Endothelial cell of umbilical vein (primary cell): Measurements from ENCODE around the gene AGAP2. TPM values are rescaled to one million over a fixed set of nuclear protein-coding genes. Genes with fewer than 3 reads are reported as not detected.

Experiments used
- BruUV-seq: library from RNA; stranded (reverse); fragments of 400-500 nt; replicated peaks from 2 replicates; lab custom pipeline; 2021; lab: Mats Ljungman, UMichigan
- CTCF ChIA-PET: fragments of 300-600, 350-600 bp; sonication (Branson Sonifier 250); formaldehyde crosslinking; loops from one replicate; lab custom pipeline; 2021; ENCODE audit warnings: antibody characterized with exemption, inconsistent platforms; lab: Charles Lee
- POLR2A ChIA-PET: fragments of 300-600, 350-600 bp; sonication (Branson Sonifier 250); formaldehyde crosslinking; loops from one replicate; lab custom pipeline; 2021; ENCODE audit warnings: antibody characterized with exemption, inconsistent platforms; lab: Charles Lee
- DNase-seq: peaks from one replicate; pipeline ENCODE4 v3.0.0-alpha.2; 2011; ENCODE audit warnings: low read depth, low spot score
- FAIRE-seq: peaks from 2 replicates; lab custom pipeline; 2011; peaks lifted over from hg19 to GRCh38; lab: Jason Lieb, UNC
- H2AFZ ChIP-seq: 2 replicates; pipeline ENCODE4 v1.6.0; 2012; ENCODE audit warnings: low read depth, low read length, control low read depth, inconsistent platforms
- H3K27ac ChIP-seq: 2 replicates; pipeline ENCODE4 v1.5.1; 2011; ENCODE audit warnings: low read depth, mild to moderate bottlenecking, control low read depth, low read length, moderate library complexity; ENCODE audit not compliant: insufficient read depth
- H3K27me3 ChIP-seq, 2 experiments: 2 replicates each; pipeline versions ENCODE4 v1.6.0 to v1.6.1; 2011; ENCODE audit warnings: low read length in 2 of 2, mixed read lengths in 1 of 2; ENCODE audit not compliant: control insufficient read depth in 2 of 2, insufficient read depth in 2 of 2
- H3K36me3 ChIP-seq, 2 experiments: 2 replicates in 1 of 2; 3 replicates in 1 of 2; pipeline ENCODE4 v1.5.1; 2011; ENCODE audit warnings: low read length in 2 of 2, mild to moderate bottlenecking in 1 of 2, moderate library complexity in 1 of 2; ENCODE audit not compliant: control insufficient read depth in 2 of 2, insufficient read depth in 2 of 2; ENCODE audit errors: extremely low read depth in 1 of 2
- H3K4me1 ChIP-seq: 3 replicates; pipeline ENCODE4 v1.5.1; 2011; ENCODE audit warnings: mild to moderate bottlenecking, low read length; ENCODE audit not compliant: control insufficient read depth, insufficient read depth; ENCODE audit errors: extremely low read depth
- H3K4me2 ChIP-seq: 2 replicates; pipeline ENCODE4 v1.6.1; 2011; ENCODE audit warnings: low read length, control low read depth, mixed read lengths; ENCODE audit not compliant: insufficient read depth
- H3K4me3 ChIP-seq, 3 experiments: fragments of 200-600 bp in 1 of 3; sonication (generic), shearing (Covaris generic) in 1 of 3; replicated peaks in 1 of 3; 2 replicates each; pipeline ENCODE4 v1.5.1; 2011 to 2016; ENCODE audit warnings: control low read depth in 3 of 3, low read length in 3 of 3, mild to moderate bottlenecking in 2 of 3, inconsistent platforms in 1 of 3, low read depth in 1 of 3, moderate library complexity in 1 of 3; ENCODE audit not compliant: insufficient read depth in 1 of 3
- H3K79me2 ChIP-seq: 2 replicates; pipeline ENCODE4 v1.6.0; 2012; ENCODE audit warnings: low read length, inconsistent platforms; ENCODE audit not compliant: control insufficient read depth, insufficient read depth
- H3K9ac ChIP-seq: replicated peaks from 2 replicates; pipeline ENCODE3; 2011; ENCODE audit warnings: low read length, control low read depth; ENCODE audit not compliant: insufficient read depth; ENCODE audit errors: extremely low read depth
- H3K9me1 ChIP-seq: replicated peaks from 3 replicates; pipeline ENCODE4 v1.6.0; 2011; ENCODE audit warnings: mild to moderate bottlenecking, low read length; ENCODE audit not compliant: control insufficient read depth, insufficient read depth; ENCODE audit errors: extremely low read depth
- H3K9me3 ChIP-seq: replicated peaks from 2 replicates; pipeline ENCODE4 v1.5.1; 2012; ENCODE audit warnings: low read length, inconsistent platforms; ENCODE audit not compliant: control insufficient read depth, insufficient read depth
- H4K20me1 ChIP-seq: replicated peaks from 2 replicates; pipeline ENCODE3; 2011; ENCODE audit warnings: mild to moderate bottlenecking, low read length; ENCODE audit not compliant: control insufficient read depth, insufficient read depth; ENCODE audit errors: extremely low read depth
- CTCF ChIP-seq, 2 donors: IDR thresholded peaks; 1 replicate in 1 of 2; 2 replicates in 1 of 2; pipeline ENCODE4 v1.5.1; 2011; ENCODE audit warnings: low read length in 2 of 2, mild to moderate bottlenecking in 2 of 2, moderate library complexity in 2 of 2, control low read depth in 1 of 2, inconsistent platforms in 1 of 2, low read depth in 1 of 2; ENCODE audit not compliant: insufficient read depth in 1 of 2; ENCODE audit errors: extremely low read depth in 1 of 2
- EZH2 ChIP-seq: IDR thresholded peaks from 2 replicates; pipeline ENCODE4 v1.6.1; 2012; ENCODE audit warnings: borderline replicate concordance, low read depth, mild to moderate bottlenecking, moderate library complexity, low read length, inconsistent platforms; ENCODE audit not compliant: severe bottlenecking
- FOS ChIP-seq: IDR thresholded peaks from 2 replicates; pipeline ENCODE4 v1.6.1; 2011; ENCODE audit warnings: mild to moderate bottlenecking, low read length, moderate library complexity, borderline replicate concordance; ENCODE audit not compliant: insufficient read depth
- GATA2 ChIP-seq: IDR thresholded peaks from 2 replicates; pipeline ENCODE4 v1.7.0; 2011; ENCODE audit warnings: low read depth, mild to moderate bottlenecking, moderate library complexity, mixed read lengths, low read length; ENCODE audit not compliant: insufficient read length, insufficient read depth
- JUN ChIP-seq: IDR thresholded peaks from 2 replicates; pipeline ENCODE4 v1.6.1; 2011; ENCODE audit warnings: borderline replicate concordance, low read depth; ENCODE audit not compliant: insufficient read length, insufficient read depth
- MAX ChIP-seq: IDR thresholded peaks from 2 replicates; pipeline ENCODE4 v1.6.1; 2011; ENCODE audit not compliant: insufficient read depth, insufficient read length
- MYC ChIP-seq: IDR thresholded peaks from one replicate; pipeline ENCODE4 v1.6.1; 2011; ENCODE audit warnings: mild to moderate bottlenecking, low read depth, low read length
- POLR2A ChIP-seq: IDR thresholded peaks from 2 replicates; pipeline ENCODE4 v1.6.1; 2012; ENCODE audit warnings: low read depth, mild to moderate bottlenecking, control low read depth, low read length
- POLR2AphosphoS5 ChIP-seq: IDR thresholded peaks from 2 replicates; pipeline ENCODE4 v1.6.1; 2012; ENCODE audit warnings: low read depth, mild to moderate bottlenecking, control low read depth, low read length, moderate library complexity; ENCODE audit not compliant: insufficient read depth
- dilution Hi-C: fragments of 300-500 bp; cut with MboI; formaldehyde crosslinking; loops from one replicate; pipeline ENCODE4 v1.15.0; 2019; ENCODE audit warnings: low sequenced_read_pairs; ENCODE audit not compliant: extremely low pct_ligation_motif_present
- intact Hi-C: fragments of 100-400 bp; cut with micrococcal nuclease; formaldehyde crosslinking; loops from one replicate; pipeline ENCODE4 v1.10.0; 2022
- polyA plus RNA-seq, 4 experiments: library from polyadenylated mRNA; depleted of rRNA in 3 of 4; stranded (reverse) in 3 of 4; unstranded in 1 of 4; fragments of >200 nt; gene quantifications; 2 replicates each; pipeline versions ENCODE4 v1.2.1 to v1.2.3, GENCODE V29; 2011 to 2012; ENCODE audit warnings: missing spikeins in 1 of 4
- total RNA-seq: library from RNA; stranded (reverse); gene quantifications from 2 replicates; pipeline ENCODE4 v1.2.3, GENCODE V29; 2021

Gene AGAP2
- total and polyA plus RNA-seq, 2 donors (not counting 3 experiments of a cell fraction or from before 2014, with no cell fraction given) = 0.04 to 0.24 TPM

GRCh38 chr12:57743769-57744168 is 5.2 kb upstream of the AGAP2 start:
- Histone ChIP-seq H3K27me3 (peaks cover 25 to 27% of the 10 kb centered on the region in 2 experiments), H3K79me2 (no peaks in the 10 kb centered on the region), H3K9ac (no peak overlapping the region), H3K4me1 (peaks cover 10% of the 10 kb centered on the region), H3K9me1 (no peaks in the 10 kb centered on the region), H3K36me3 (peaks cover 4 to 7% of the 10 kb centered on the region in 2 experiments), H3K9me3 (no peaks in the 10 kb centered on the region), H3K4me3 (no peak overlapping the region), H4K20me1 (no peaks in the 10 kb centered on the region), H3K27ac (no peak overlapping the region), H2AFZ (no peak overlapping the region), H3K4me2 (no peak overlapping the region)
- intact Hi-C loops = no loop called here
- BruUV-seq = no TSS peak
- DNase-seq (no peak), FAIRE-seq (no peak)
- TF ChIP-seq MAX (no peak), EZH2 (no peak), POLR2A (no peak), GATA2 (no peak), POLR2AphosphoS5 (no peak), JUN (no peak), CTCF (IDR thresholded peaks at IDR 0.05; ENCODE audit: extremely low read depth in 1 of 2, insufficient read depth in 1 of 2, low read depth in 1 of 2, low read length in 2 of 2) (no peak), FOS (no peak), MYC (no peak)
- dilution Hi-C loops = no loop called here
- CTCF ChIA-PET = interaction anchor here (1.5 to 2.6 kb wide), 4 partner anchors 8 to 17 kb away, joined by 5 to 20 read pairs (median 8); no protein-coding TSS in a partner anchor
- POLR2A ChIA-PET = no interaction called here
